GM18511 (cell line): ENCODE results near the gene REEP6.
"Not testable (repeated sequence)": the region's sequence is repeated elsewhere in the genome, so short reads cannot be mapped to it uniquely, and the experiment has no call there.

Experiments
- ATAC-seq: cut with Tn5 transposase; IDR thresholded peaks from one replicate; pipeline ENCODE4 v1.9.1; 2021; ENCODE audit warnings: mild to moderate bottlenecking, moderate library complexity; ENCODE audit not compliant: unreplicated experiment

The REEP6 gene

GRCh38 chr19:1471515-1472160, 19.3 kb upstream of the REEP6 start:
- ATAC-seq: no peak

- ATAC-seq: no peak
Observed at GRCh38 chr19:1472231-1473084, 18.5 kb upstream of the REEP6 start.

- ATAC-seq: no peak
Observed at GRCh38 chr19:1473085-1473851, 17.7 kb upstream of the REEP6 start.

GRCh38 chr19:1474011-1474764, 16.8 kb upstream of the REEP6 start:
- no peak for ATAC-seq

- ATAC-seq: no peak
Observed at GRCh38 chr19:1474765-1475351, 16.1 kb upstream of the REEP6 start.

GRCh38 chr19:1475751-1476437, 15.1 kb upstream of the REEP6 start:
- ATAC-seq: no peak

GRCh38 chr19:1477056-1477455, 13.9 kb upstream of the REEP6 start:
- not testable (repeated sequence) for ATAC-seq

GRCh38 chr19:1478934-1479707, 11.9 kb upstream of the REEP6 start, which contains the start of gene C19orf25:
Gene C19orf25, minus strand, starts transcription at chr19:1479215. Its CDS starts 312 bp downstream, at chr19:1478903.
- peak; percentile 92 for ATAC-seq

GRCh38 chr19:1481224-1481892, 9.6 kb upstream of the REEP6 start:
- ATAC-seq: no peak

GRCh38 chr19:1481893-1482360, 9.1 kb upstream of the REEP6 start:
- no peak for ATAC-seq

GRCh38 chr19:1482361-1483130, 8.4 kb upstream of the REEP6 start:
- no peak for ATAC-seq

GRCh38 chr19:1483131-1483978, 7.6 kb upstream of the REEP6 start:
- ATAC-seq: no peak

- no peak for ATAC-seq
Observed at GRCh38 chr19:1483979-1484428, 7.0 kb upstream of the REEP6 start.

- ATAC-seq: no peak
Observed at GRCh38 chr19:1486720-1487575, 4.0 kb upstream of the REEP6 start.

GRCh38 chr19:1487576-1488281, 3.3 kb upstream of the REEP6 start:
- no peak for ATAC-seq
